Natural killer cell (primary cell): ENCODE data around the gene UIMC1. TPM values are rescaled to one million over a fixed set of nuclear protein-coding genes. Genes with fewer than 3 reads are reported as not detected.

ENCODE experiments used
- ATAC-seq, 3 donors: fragments of 150-1000 bp in 2 of 3; fragments of 200-7000 bp in 1 of 3; cut with Tn5 transposase; 1 replicate in 1 of 3; 2 replicates in 2 of 3; pipeline ENCODE4 v1.10.0; 2021; ENCODE audit warnings: mild to moderate bottlenecking in 2 of 3, moderate library complexity in 2 of 3
- DNase-seq, 2 donors: peaks; one replicate each; pipeline versions ENCODE4 v3.0.0 to v3.0.0-alpha.2; 2013 to 2021; ENCODE audit warnings: mixed read lengths in 1 of 2
- H3K27ac ChIP-seq: one replicate; pipeline ENCODE4 v1.5.1; 2013; ENCODE audit warnings: mild to moderate bottlenecking, low read length
- H3K27me3 ChIP-seq: one replicate; pipeline ENCODE4 v1.6.1; 2013; ENCODE audit warnings: low read length; ENCODE audit not compliant: control insufficient read depth, insufficient read depth
- H3K36me3 ChIP-seq: one replicate; pipeline ENCODE4 v1.6.1; 2013; ENCODE audit warnings: low read length; ENCODE audit not compliant: control insufficient read depth, insufficient read depth
- H3K4me1 ChIP-seq: one replicate; pipeline ENCODE4 v1.6.1; 2013; ENCODE audit warnings: low read length; ENCODE audit not compliant: control insufficient read depth, insufficient read depth
- H3K4me3 ChIP-seq: one replicate; pipeline ENCODE4 v1.5.1; 2013; ENCODE audit warnings: low read length
- H3K9me3 ChIP-seq: one replicate; pipeline ENCODE4 v1.6.1; 2013; ENCODE audit warnings: low read length; ENCODE audit not compliant: control insufficient read depth, insufficient read depth
- H3K27ac Mint-ChIP-seq, 2 donors: one replicate each; pipeline ENCODE4 v1.8.0; 2022; ENCODE audit warnings: mild to moderate bottlenecking in 2 of 2, mixed read lengths in 2 of 2, moderate library complexity in 1 of 2
- H3K27me3 Mint-ChIP-seq, 2 donors: one replicate each; pipeline ENCODE4 v1.8.0; 2022; ENCODE audit warnings: low read depth in 2 of 2, mixed read lengths in 2 of 2
- H3K36me3 Mint-ChIP-seq: one replicate; pipeline ENCODE4 v1.8.0; 2022; ENCODE audit warnings: mixed read lengths
- H3K4me1 Mint-ChIP-seq, 2 donors: one replicate each; pipeline ENCODE4 v1.8.0; 2022; ENCODE audit warnings: mixed read lengths in 2 of 2
- H3K4me3 Mint-ChIP-seq: one replicate; pipeline ENCODE4 v1.8.0; 2022; ENCODE audit warnings: mild to moderate bottlenecking, moderate library complexity, mixed read lengths
- H3K9me3 Mint-ChIP-seq, 2 donors: one replicate each; pipeline ENCODE4 v1.8.0; 2022; ENCODE audit warnings: mixed read lengths in 2 of 2
- CTCF ChIP-seq: fragments of 200-600 bp; IDR thresholded peaks from one replicate; pipeline ENCODE4 v1.8.0; 2022; ENCODE audit warnings: antibody characterized with exemption
- WGBS: methylation state at CpG from one replicate; pipeline ENCODE4 v1.1.7; 2013; ENCODE audit warnings: missing lambda C conversion rate; ENCODE audit not compliant: insufficient coverage; 5-methylcytosine and 5-hydroxymethylcytosine counted together
- intact Hi-C: fragments of 100-400 bp; cut with micrococcal nuclease; formaldehyde crosslinking; loops from one replicate; pipeline ENCODE4 v1.14.2; 2022
- total RNA-seq, 4 donors: library from RNA; stranded (reverse); fragments of 120-200 nt in 1 of 4; gene quantifications; one replicate each; pipeline versions ENCODE4 v1.2.3 to v1.2.4, GENCODE V29; 2013 to 2022

The UIMC1 gene
- total RNA-seq, 3 donors from 2014 or later (not counting 1 experiment from before 2014, with no cell fraction given), result 55.1 to 75.7 (median 57.3) TPM

DNA sequence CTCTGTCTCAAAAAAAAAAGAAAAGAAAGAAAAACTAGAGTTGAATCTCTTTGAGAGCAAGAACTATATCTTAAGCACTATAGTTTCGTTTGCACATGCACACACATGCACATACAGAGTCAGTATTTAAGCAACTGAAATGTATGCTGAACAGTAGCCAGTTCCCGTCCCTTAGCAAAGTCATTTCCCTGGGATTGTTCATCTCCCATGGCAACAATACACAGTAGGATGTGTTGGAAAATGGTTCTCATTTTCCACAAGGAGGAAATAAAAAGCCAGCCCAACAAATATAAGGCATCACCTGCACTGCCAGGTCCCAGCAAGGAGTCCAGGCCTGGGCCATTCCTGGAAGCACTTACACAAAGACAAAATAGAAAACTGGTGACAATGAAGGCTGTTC lies 11.8 kb upstream of the UIMC1 start:
- Mint-ChIP-seq H3K4me1 (peaks cover 21% of the 10 kb centered on the region in 2 donors), H3K4me3 (no peak overlapping the region), H3K27ac (no peak overlapping the region), H3K27me3 (no peaks in the 10 kb centered on the region), H3K36me3 (no peaks in the 10 kb centered on the region), H3K9me3 (no peaks in the 10 kb centered on the region)
- no peak for ATAC-seq
- Histone ChIP-seq H3K27ac (no peak overlapping the region), H3K4me3 (no peak overlapping the region), H3K36me3 (no peaks in the 10 kb centered on the region), H3K4me1 (peaks cover 14% of the 10 kb centered on the region), H3K9me3 (no peaks in the 10 kb centered on the region), H3K27me3 (no peaks in the 10 kb centered on the region)
- WGBS, result 80% methylated on average over 1 of the region's 2 CpGs
- TF ChIP-seq CTCF, result no peak
- intact Hi-C loops, result no loop called here
- DNase-seq, result no peak

GRCh38 chr5:177015156-177015555 lies 8.6 kb upstream of the UIMC1 start:
- no peak overlapping the region for H3K4me3 ChIP-seq
- Mint-ChIP-seq H3K4me1 (no peaks in the 10 kb centered on the region), H3K9me3 (no peaks in the 10 kb centered on the region), H3K4me3 (no peak overlapping the region), H3K36me3 (no peaks in the 10 kb centered on the region), H3K27me3 (no peaks in the 10 kb centered on the region), H3K27ac (no peak overlapping the region)
- H3K36me3 ChIP-seq, result no peaks in the 10 kb centered on the region
- H3K27ac ChIP-seq, result no peak overlapping the region
- intact Hi-C loops, result no loop called here
- H3K4me1 ChIP-seq, result no peaks in the 10 kb centered on the region
- DNase-seq (no peak), ATAC-seq (no peak)
- no peaks in the 10 kb centered on the region for H3K27me3 ChIP-seq
- no peak for TF ChIP-seq CTCF
- no peaks in the 10 kb centered on the region for H3K9me3 ChIP-seq
- WGBS, result 89% methylated on average over 4 of the region's 4 CpGs

- 100% methylated on average over 1 of the region's 4 CpGs for WGBS
- H3K27ac Mint-ChIP-seq, result no peak overlapping the region
- DNase-seq (no peak), ATAC-seq (no peak)
- Histone ChIP-seq H3K27ac (no peak overlapping the region), H3K4me1 (peaks cover 12% of the 10 kb centered on the region), H3K36me3 (no peaks in the 10 kb centered on the region), H3K27me3 (no peaks in the 10 kb centered on the region), H3K4me3 (no peak overlapping the region), H3K9me3 (no peaks in the 10 kb centered on the region)
- H3K9me3 Mint-ChIP-seq, result no peaks in the 10 kb centered on the region
- H3K36me3 Mint-ChIP-seq, result no peaks in the 10 kb centered on the region
- H3K4me3 Mint-ChIP-seq, result no peak overlapping the region
- no peaks in the 10 kb centered on the region for H3K27me3 Mint-ChIP-seq
- peaks cover 14 to 17% of the 10 kb centered on the region in 2 donors for H3K4me1 Mint-ChIP-seq
- intact Hi-C loops, result no loop called here
- TF ChIP-seq CTCF, result no peak
Observed at GRCh38 chr5:177010153-177010552, 3.6 kb upstream of the UIMC1 start.

GRCh38 chr5:177008716-177009115 lies 2.1 kb upstream of the UIMC1 start:
- Mint-ChIP-seq H3K27me3 (no peaks in the 10 kb centered on the region), H3K4me1 (peaks cover 25 to 27% of the 10 kb centered on the region in 2 donors), H3K36me3 (no peaks in the 10 kb centered on the region), H3K27ac (no peak overlapping the region), H3K9me3 (no peaks in the 10 kb centered on the region), H3K4me3 (no peak overlapping the region)
- H3K9me3 ChIP-seq, result no peaks in the 10 kb centered on the region
- no peak overlapping the region for H3K4me3 ChIP-seq
- no peak for ATAC-seq
- TF ChIP-seq CTCF, result no peak
- peaks cover 20% of the 10 kb centered on the region for H3K4me1 ChIP-seq
- 100% methylated on average over 2 of the region's 2 CpGs for WGBS
- H3K27ac ChIP-seq, result no peak overlapping the region
- intact Hi-C loops, result no loop called here
- DNase-seq, result no peak
- H3K36me3 ChIP-seq, result no peaks in the 10 kb centered on the region
- H3K27me3 ChIP-seq, result no peaks in the 10 kb centered on the region
